ENCODE measurements around the gene DMKN.

GRCh38 chr19:35531291-35531690 is 17.8 kb upstream of the DMKN start:
- TF ChIP-seq EZH2phosphoT487 (conservative IDR thresholded peaks at IDR 0.05; ENCODE audit: low read length): no peak
- TF ChIP-seq CTCF (IDR thresholded peaks at IDR 0.05; ENCODE audit: insufficient read depth, low read length, poor library complexity, severe bottlenecking): no peak

Measured in SU-DHL-6 (cell line).